WTC11 (cell line): ENCODE data around the gene C2CD4A. TPM values are rescaled to one million over a fixed set of nuclear protein-coding genes. Genes with fewer than 3 reads are reported as not detected.

Experiments
- ATAC-seq: fragments of 200-7000 bp; cut with Tn5 transposase; 2 replicates; pipeline ENCODE4 v1.10.0; 2021; ENCODE audit warnings: mild to moderate bottlenecking, moderate library complexity
- CTCF ChIA-PET: fragments of 300-600 bp; sonication (Branson Sonifier 250); formaldehyde crosslinking; loops from one replicate; lab custom pipeline; 2021; ENCODE audit warnings: antibody characterized with exemption; lab: Charles Lee
- POLR2A ChIA-PET: fragments of 350-600 bp; sonication (Branson Sonifier 250); formaldehyde crosslinking; loops from one replicate; lab custom pipeline; 2021; ENCODE audit warnings: antibody characterized with exemption; lab: Charles Lee
- DNase-seq: peaks from one replicate; pipeline ENCODE4 v3.0.0; 2021; ENCODE audit warnings: low spot score
- H3K27ac Mint-ChIP-seq: 2 replicates; pipeline ENCODE4 v1.8.0; 2021; ENCODE audit warnings: mixed read lengths
- H3K27me3 Mint-ChIP-seq: 2 replicates; pipeline ENCODE4 v1.8.0; 2021; ENCODE audit warnings: low read depth, mild to moderate bottlenecking, moderate library complexity, mixed read lengths
- H3K36me3 Mint-ChIP-seq: 2 replicates; pipeline ENCODE4 v1.8.0; 2021; ENCODE audit warnings: mixed read lengths
- H3K4me1 Mint-ChIP-seq: 2 replicates; pipeline ENCODE4 v1.8.0; 2022; ENCODE audit warnings: mixed read lengths
- H3K4me3 Mint-ChIP-seq: 2 replicates; pipeline ENCODE4 v1.8.0; 2021; ENCODE audit warnings: mild to moderate bottlenecking, moderate library complexity, mixed read lengths
- H3K9me3 Mint-ChIP-seq: 2 replicates; pipeline ENCODE4 v1.8.0; 2021; ENCODE audit warnings: mixed read lengths
- ARID4B ChIP-seq: sonication (generic); formaldehyde crosslinking; IDR thresholded peaks from 2 replicates; pipeline ENCODE4 v1.8.0; 2023; ENCODE audit warnings: missing genetic modification reagents, mild to moderate bottlenecking, borderline replicate concordance
- ATF2 ChIP-seq: sonication (generic); formaldehyde crosslinking; IDR thresholded peaks from 2 replicates; pipeline ENCODE4 v1.8.1; 2022; ENCODE audit warnings: low read depth, missing genetic modification reagents, borderline replicate concordance
- CBFB ChIP-seq: sonication (generic); formaldehyde crosslinking; IDR thresholded peaks from 2 replicates; pipeline ENCODE4 v1.8.1; 2022; ENCODE audit warnings: mild to moderate bottlenecking, low read depth, missing genetic modification reagents
- E2F5 ChIP-seq: sonication (generic); formaldehyde crosslinking; IDR thresholded peaks from 2 replicates; pipeline ENCODE4 v1.8.1; 2022; ENCODE audit warnings: mild to moderate bottlenecking, moderate library complexity, missing genetic modification reagents
- GABPB1 ChIP-seq: sonication (generic); formaldehyde crosslinking; IDR thresholded peaks from 2 replicates; pipeline ENCODE4 v1.8.1; 2023; ENCODE audit warnings: mild to moderate bottlenecking, missing genetic modification reagents
- IRF2 ChIP-seq: sonication (generic); formaldehyde crosslinking; IDR thresholded peaks from 2 replicates; pipeline ENCODE4 v1.8.0; 2022; ENCODE audit warnings: low read depth, missing genetic modification reagents, borderline replicate concordance
- MLX ChIP-seq: sonication (generic); formaldehyde crosslinking; IDR thresholded peaks from 2 replicates; pipeline ENCODE4 v1.8.1; 2023; ENCODE audit warnings: mild to moderate bottlenecking, missing genetic modification reagents, moderate library complexity
- NFYB ChIP-seq: sonication (generic); formaldehyde crosslinking; conservative IDR thresholded peaks from 2 replicates; pipeline ENCODE4 v1.8.0; 2022; ENCODE audit warnings: low read depth, missing genetic modification reagents
- RELA ChIP-seq: sonication (generic); formaldehyde crosslinking; IDR thresholded peaks from 2 replicates; pipeline ENCODE4 v1.8.1; 2022; ENCODE audit warnings: missing genetic modification reagents, mild to moderate bottlenecking, borderline replicate concordance
- SMAD3 ChIP-seq: sonication (generic); formaldehyde crosslinking; IDR thresholded peaks from 2 replicates; pipeline ENCODE4 v1.8.0; 2022; ENCODE audit warnings: missing genetic modification reagents, mild to moderate bottlenecking, borderline replicate concordance
- TEAD1 ChIP-seq: sonication (generic); formaldehyde crosslinking; IDR thresholded peaks from 2 replicates; pipeline ENCODE4 v1.8.0; 2022; ENCODE audit warnings: mild to moderate bottlenecking, missing genetic modification reagents
- TEAD4 ChIP-seq: sonication (generic); formaldehyde crosslinking; IDR thresholded peaks from 2 replicates; pipeline ENCODE4 v1.8.0; 2022; ENCODE audit warnings: mild to moderate bottlenecking, missing genetic modification reagents
- ZNF281 ChIP-seq: sonication (generic); formaldehyde crosslinking; IDR thresholded peaks from 2 replicates; pipeline ENCODE4 v1.8.0; 2023; ENCODE audit warnings: mild to moderate bottlenecking, missing genetic modification reagents
- ZNF317 ChIP-seq: sonication (generic); formaldehyde crosslinking; IDR thresholded peaks from 2 replicates; pipeline ENCODE4 v1.8.1; 2023; ENCODE audit warnings: low read depth, mild to moderate bottlenecking, moderate library complexity, missing genetic modification reagents, borderline replicate concordance
- ZNF416 ChIP-seq: fragments of 250-450 bp; sonication (Bioruptor Pico); IDR thresholded peaks from 2 replicates; pipeline ENCODE4 v1.9.0; 2021; ENCODE audit warnings: mild to moderate bottlenecking, inconsistent platforms
- total RNA-seq: library from RNA; stranded (reverse); gene quantifications from 3 replicates; pipeline ENCODE4 v1.2.3, GENCODE V29; 2021
- TF ChIP-seq, protein P1 (sequence below): sonication (generic); formaldehyde crosslinking; IDR thresholded peaks from 2 replicates; pipeline ENCODE4 v1.8.1; 2022; ENCODE audit warnings: low read depth, mild to moderate bottlenecking, moderate library complexity, missing genetic modification reagents, borderline replicate concordance
- TF ChIP-seq, protein P2 (sequence below): fragments of 250-450 bp; sonication (Bioruptor Pico); IDR thresholded peaks from 2 replicates; pipeline ENCODE4 v1.9.0; 2021; ENCODE audit warnings: mild to moderate bottlenecking, borderline replicate concordance
- TF ChIP-seq, protein P3 (sequence below): fragments of 250-450 bp; sonication (Bioruptor Pico); IDR thresholded peaks from 2 replicates; pipeline ENCODE4 v1.9.0; 2021; ENCODE audit warnings: mild to moderate bottlenecking

Gene C2CD4A
- total RNA-seq, 1 experiment from 2014 or later = 0.42 TPM

- DNase-seq (no peak), ATAC-seq (no peak)
- no peak overlapping the region for H3K4me3 Mint-ChIP-seq
- POLR2A ChIA-PET = no interaction called here
- H3K27ac Mint-ChIP-seq = no peak overlapping the region
- peaks cover 26% of the 10 kb centered on the region for H3K27me3 Mint-ChIP-seq
- no peaks in the 10 kb centered on the region for H3K36me3 Mint-ChIP-seq
- no peaks in the 10 kb centered on the region for H3K9me3 Mint-ChIP-seq
- CTCF ChIA-PET = no interaction called here
- H3K4me1 Mint-ChIP-seq = peaks cover 18% of the 10 kb centered on the region
- TF ChIP-seq IRF2 (CRISPR knock-in tag) (no peak), NFYB (CRISPR knock-in tag) (no peak), ATF2 (no peak), ZNF317 (CRISPR knock-in tag) (no peak), RELA (CRISPR knock-in tag) (no peak), TEAD4 (CRISPR knock-in tag) (no peak), TEAD1 (no peak), E2F5 (CRISPR knock-in tag) (no peak), ARID4B (CRISPR knock-in tag) (no peak), SMAD3 (CRISPR knock-in tag) (no peak), GABPB1 (no peak), ZNF281 (CRISPR knock-in tag) (no peak), MLX (CRISPR knock-in tag) (no peak), CBFB (no peak), ZNF416 (CRISPR knock-in tag) (no peak)
- TF ChIP-seq, protein P1, sequence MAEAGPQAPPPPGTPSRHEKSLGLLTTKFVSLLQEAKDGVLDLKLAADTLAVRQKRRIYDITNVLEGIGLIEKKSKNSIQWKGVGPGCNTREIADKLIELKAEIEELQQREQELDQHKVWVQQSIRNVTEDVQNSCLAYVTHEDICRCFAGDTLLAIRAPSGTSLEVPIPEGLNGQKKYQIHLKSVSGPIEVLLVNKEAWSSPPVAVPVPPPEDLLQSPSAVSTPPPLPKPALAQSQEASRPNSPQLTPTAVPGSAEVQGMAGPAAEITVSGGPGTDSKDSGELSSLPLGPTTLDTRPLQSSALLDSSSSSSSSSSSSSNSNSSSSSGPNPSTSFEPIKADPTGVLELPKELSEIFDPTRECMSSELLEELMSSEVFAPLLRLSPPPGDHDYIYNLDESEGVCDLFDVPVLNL = no peak
- TF ChIP-seq, protein P2, sequence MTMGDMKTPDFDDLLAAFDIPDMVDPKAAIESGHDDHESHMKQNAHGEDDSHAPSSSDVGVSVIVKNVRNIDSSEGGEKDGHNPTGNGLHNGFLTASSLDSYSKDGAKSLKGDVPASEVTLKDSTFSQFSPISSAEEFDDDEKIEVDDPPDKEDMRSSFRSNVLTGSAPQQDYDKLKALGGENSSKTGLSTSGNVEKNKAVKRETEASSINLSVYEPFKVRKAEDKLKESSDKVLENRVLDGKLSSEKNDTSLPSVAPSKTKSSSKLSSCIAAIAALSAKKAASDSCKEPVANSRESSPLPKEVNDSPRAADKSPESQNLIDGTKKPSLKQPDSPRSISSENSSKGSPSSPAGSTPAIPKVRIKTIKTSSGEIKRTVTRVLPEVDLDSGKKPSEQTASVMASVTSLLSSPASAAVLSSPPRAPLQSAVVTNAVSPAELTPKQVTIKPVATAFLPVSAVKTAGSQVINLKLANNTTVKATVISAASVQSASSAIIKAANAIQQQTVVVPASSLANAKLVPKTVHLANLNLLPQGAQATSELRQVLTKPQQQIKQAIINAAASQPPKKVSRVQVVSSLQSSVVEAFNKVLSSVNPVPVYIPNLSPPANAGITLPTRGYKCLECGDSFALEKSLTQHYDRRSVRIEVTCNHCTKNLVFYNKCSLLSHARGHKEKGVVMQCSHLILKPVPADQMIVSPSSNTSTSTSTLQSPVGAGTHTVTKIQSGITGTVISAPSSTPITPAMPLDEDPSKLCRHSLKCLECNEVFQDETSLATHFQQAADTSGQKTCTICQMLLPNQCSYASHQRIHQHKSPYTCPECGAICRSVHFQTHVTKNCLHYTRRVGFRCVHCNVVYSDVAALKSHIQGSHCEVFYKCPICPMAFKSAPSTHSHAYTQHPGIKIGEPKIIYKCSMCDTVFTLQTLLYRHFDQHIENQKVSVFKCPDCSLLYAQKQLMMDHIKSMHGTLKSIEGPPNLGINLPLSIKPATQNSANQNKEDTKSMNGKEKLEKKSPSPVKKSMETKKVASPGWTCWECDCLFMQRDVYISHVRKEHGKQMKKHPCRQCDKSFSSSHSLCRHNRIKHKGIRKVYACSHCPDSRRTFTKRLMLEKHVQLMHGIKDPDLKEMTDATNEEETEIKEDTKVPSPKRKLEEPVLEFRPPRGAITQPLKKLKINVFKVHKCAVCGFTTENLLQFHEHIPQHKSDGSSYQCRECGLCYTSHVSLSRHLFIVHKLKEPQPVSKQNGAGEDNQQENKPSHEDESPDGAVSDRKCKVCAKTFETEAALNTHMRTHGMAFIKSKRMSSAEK (CRISPR knock-in tag) = no peak
- TF ChIP-seq, protein P3, sequence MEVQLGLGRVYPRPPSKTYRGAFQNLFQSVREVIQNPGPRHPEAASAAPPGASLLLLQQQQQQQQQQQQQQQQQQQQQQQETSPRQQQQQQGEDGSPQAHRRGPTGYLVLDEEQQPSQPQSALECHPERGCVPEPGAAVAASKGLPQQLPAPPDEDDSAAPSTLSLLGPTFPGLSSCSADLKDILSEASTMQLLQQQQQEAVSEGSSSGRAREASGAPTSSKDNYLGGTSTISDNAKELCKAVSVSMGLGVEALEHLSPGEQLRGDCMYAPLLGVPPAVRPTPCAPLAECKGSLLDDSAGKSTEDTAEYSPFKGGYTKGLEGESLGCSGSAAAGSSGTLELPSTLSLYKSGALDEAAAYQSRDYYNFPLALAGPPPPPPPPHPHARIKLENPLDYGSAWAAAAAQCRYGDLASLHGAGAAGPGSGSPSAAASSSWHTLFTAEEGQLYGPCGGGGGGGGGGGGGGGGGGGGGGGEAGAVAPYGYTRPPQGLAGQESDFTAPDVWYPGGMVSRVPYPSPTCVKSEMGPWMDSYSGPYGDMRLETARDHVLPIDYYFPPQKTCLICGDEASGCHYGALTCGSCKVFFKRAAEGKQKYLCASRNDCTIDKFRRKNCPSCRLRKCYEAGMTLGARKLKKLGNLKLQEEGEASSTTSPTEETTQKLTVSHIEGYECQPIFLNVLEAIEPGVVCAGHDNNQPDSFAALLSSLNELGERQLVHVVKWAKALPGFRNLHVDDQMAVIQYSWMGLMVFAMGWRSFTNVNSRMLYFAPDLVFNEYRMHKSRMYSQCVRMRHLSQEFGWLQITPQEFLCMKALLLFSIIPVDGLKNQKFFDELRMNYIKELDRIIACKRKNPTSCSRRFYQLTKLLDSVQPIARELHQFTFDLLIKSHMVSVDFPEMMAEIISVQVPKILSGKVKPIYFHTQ (CRISPR knock-in tag) = no peak
These were observed 9.3 kb upstream of the C2CD4A start for GRCh38 chr15:62057341-62057980.
